Endothelial cell of umbilical vein (primary cell): ENCODE results near the gene COX5A.

Experiments
- TF ChIP-seq, protein P1 (sequence below), 2 donors: IDR thresholded peaks; 1 replicate in 1 of 2; 2 replicates in 1 of 2; pipeline ENCODE4 v1.5.1; 2011; ENCODE audit warnings: low read length in 2 of 2, mild to moderate bottlenecking in 2 of 2, moderate library complexity in 2 of 2, control low read depth in 1 of 2, inconsistent platforms in 1 of 2, low read depth in 1 of 2; ENCODE audit not compliant: insufficient read depth in 1 of 2; ENCODE audit errors: extremely low read depth in 1 of 2
- TF ChIP-seq, protein P2 (sequence below): IDR thresholded peaks from 2 replicates; pipeline ENCODE4 v1.6.1; 2011; ENCODE audit not compliant: insufficient read depth, insufficient read length

DNA sequence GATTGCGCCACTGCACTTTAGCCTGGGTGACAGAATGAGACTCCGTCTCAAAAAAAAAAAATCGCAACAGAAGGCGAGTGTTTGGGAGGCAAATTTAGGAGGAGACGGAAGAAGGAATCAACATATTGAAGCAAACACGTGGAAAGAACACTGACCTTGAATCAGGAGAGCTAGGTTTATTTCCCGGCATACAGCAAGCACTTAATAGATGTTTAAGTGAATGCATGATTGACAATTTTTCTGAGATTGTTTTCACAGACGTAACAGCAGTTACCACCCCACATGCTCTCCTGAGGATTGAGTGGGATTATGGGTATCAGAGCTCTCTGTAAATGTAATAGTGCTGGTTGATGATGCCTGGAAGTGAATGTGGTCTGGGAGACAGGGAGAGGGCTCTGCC is 24.3 kb upstream of the COX5A start:
- TF ChIP-seq, protein P1, sequence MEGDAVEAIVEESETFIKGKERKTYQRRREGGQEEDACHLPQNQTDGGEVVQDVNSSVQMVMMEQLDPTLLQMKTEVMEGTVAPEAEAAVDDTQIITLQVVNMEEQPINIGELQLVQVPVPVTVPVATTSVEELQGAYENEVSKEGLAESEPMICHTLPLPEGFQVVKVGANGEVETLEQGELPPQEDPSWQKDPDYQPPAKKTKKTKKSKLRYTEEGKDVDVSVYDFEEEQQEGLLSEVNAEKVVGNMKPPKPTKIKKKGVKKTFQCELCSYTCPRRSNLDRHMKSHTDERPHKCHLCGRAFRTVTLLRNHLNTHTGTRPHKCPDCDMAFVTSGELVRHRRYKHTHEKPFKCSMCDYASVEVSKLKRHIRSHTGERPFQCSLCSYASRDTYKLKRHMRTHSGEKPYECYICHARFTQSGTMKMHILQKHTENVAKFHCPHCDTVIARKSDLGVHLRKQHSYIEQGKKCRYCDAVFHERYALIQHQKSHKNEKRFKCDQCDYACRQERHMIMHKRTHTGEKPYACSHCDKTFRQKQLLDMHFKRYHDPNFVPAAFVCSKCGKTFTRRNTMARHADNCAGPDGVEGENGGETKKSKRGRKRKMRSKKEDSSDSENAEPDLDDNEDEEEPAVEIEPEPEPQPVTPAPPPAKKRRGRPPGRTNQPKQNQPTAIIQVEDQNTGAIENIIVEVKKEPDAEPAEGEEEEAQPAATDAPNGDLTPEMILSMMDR (IDR thresholded peaks at IDR 0.05; ENCODE audit: extremely low read depth in 1 of 2, insufficient read depth in 1 of 2, low read depth in 1 of 2, low read length in 2 of 2): no peak
- TF ChIP-seq, protein P2, sequence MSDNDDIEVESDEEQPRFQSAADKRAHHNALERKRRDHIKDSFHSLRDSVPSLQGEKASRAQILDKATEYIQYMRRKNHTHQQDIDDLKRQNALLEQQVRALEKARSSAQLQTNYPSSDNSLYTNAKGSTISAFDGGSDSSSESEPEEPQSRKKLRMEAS: no peak
